Measurements from ENCODE around the gene NVL.
A peak's percentile ranks its signal among the peaks of the same experiment; 100 is the strongest.

The NVL gene

DNA sequence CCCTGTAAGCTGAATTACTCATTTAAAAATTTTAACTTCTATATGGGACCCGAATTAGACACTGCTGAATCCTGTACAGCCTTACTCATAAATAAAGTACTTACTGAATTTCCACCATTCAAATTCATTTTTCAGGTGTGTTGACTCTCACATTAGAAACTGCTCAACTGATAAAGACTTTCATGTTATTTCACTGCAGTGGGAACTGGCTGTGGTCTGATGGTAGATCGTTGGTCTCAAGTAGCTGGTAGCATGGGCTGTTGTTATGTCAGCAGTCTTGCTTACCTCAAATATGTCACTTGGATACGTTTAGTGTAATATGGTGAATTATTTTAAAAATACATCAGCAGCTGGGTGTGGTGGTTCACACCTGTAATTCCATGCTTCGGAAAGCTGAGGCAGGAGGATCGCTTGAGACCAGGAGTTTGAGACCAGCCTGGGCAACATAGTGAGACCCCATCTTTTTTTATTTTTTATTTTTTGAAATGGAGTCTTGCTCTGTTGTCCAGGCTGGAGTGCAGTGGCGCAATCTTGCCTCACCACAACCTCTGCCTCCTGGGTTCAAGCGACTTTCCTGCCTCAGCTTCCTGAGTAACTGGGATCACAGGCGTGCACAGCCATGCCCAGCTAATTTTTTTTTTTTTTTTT lies 136.5 kb downstream of the NVL start:
- Histone ChIP-seq H3K79me2 (ENCODE audit: insufficient read depth, low read length) (peaks cover 29% of the 10 kb centered on the region), H3K4me2 (ENCODE audit: low read depth, low read length, poor library complexity, severe bottlenecking) (no peak overlapping the region), H3K9me3 (ENCODE audit: insufficient read depth, low read depth, low read length) (no peaks in the 10 kb centered on the region; the same call in 1 of the 2 replicates), H3K4me3 (ENCODE audit: low read length, poor library complexity, severe bottlenecking) (no peak overlapping the region), H3K27me3 (ENCODE audit: insufficient read depth, low read length, poor library complexity, severe bottlenecking) (no peaks in the 10 kb centered on the region), H3K9ac (ENCODE audit: low read depth, low read length, poor library complexity, severe bottlenecking) (no peak overlapping the region), H3K9me2 (replicated peaks; ENCODE audit: low read depth, low read length) (no peaks in the 10 kb centered on the region), H2AFZ (ENCODE audit: low read length) (no peak overlapping the region), H3K36me3 (ENCODE audit: insufficient read depth, low read length) (peaks cover 23% of the 10 kb centered on the region; the same call in 1 of the 2 replicates), H3F3A (ENCODE audit: low read depth) (no peaks in the 10 kb centered on the region; the same call in 1 of the 2 replicates), H4K20me1 (ENCODE audit: insufficient read depth, low read length, poor library complexity, severe bottlenecking) (peaks cover 22% of the 10 kb centered on the region), H3K4me1 (ENCODE audit: insufficient read depth, low read length, poor library complexity, severe bottlenecking) (peaks cover 8% of the 10 kb centered on the region)
- TF ChIP-seq, protein P1, sequence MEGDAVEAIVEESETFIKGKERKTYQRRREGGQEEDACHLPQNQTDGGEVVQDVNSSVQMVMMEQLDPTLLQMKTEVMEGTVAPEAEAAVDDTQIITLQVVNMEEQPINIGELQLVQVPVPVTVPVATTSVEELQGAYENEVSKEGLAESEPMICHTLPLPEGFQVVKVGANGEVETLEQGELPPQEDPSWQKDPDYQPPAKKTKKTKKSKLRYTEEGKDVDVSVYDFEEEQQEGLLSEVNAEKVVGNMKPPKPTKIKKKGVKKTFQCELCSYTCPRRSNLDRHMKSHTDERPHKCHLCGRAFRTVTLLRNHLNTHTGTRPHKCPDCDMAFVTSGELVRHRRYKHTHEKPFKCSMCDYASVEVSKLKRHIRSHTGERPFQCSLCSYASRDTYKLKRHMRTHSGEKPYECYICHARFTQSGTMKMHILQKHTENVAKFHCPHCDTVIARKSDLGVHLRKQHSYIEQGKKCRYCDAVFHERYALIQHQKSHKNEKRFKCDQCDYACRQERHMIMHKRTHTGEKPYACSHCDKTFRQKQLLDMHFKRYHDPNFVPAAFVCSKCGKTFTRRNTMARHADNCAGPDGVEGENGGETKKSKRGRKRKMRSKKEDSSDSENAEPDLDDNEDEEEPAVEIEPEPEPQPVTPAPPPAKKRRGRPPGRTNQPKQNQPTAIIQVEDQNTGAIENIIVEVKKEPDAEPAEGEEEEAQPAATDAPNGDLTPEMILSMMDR (conservative IDR thresholded peaks at IDR 0.05; ENCODE audit: low read length), result no peak
- no peak for TF ChIP-seq EZH2phosphoT487 (IDR thresholded peaks at IDR 0.05; ENCODE audit: borderline replicate concordance)

DNA sequence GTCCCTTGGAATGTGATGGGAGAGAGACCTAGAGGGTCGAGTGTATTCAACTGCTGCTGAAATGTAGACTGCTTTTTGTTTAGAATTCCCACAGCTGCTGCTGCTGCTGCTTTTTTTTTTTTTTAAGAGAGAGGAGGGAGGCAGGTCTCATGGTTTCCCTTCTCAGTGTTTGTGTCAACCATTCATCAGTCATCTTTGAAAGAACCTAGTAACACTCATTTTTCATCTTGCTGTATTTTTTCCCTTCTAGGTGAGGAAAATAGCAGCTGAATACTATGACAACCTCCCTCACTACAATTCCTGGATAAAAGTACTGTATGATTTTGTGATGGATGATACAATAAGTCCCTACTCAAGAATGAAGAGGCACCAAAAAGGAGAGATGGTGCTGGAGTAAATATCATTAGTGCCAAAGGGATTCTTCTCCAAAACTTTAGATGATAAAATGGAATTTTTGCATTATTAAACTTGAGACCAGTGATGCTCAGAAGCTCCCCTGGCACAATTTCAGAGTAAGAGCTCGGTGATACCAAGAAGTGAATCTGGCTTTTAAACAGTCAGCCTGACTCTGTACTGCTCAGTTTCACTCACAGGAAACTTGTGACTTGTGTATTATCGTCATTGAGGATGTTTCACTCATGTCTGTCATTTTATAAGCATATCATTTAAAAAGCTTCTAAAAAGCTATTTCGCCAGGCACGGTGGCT lies 137.7 kb downstream of the NVL start:
- Histone ChIP-seq H3K9me3 (ENCODE audit: insufficient read depth, low read depth, low read length) (no peaks in the 10 kb centered on the region; the same call in 1 of the 2 replicates), H3K9ac (ENCODE audit: low read depth, low read length, poor library complexity, severe bottlenecking) (no peak overlapping the region), H3K4me1 (ENCODE audit: insufficient read depth, low read length, poor library complexity, severe bottlenecking) (peaks cover 10% of the 10 kb centered on the region), H2AFZ (ENCODE audit: low read length) (no peak overlapping the region), H3K27me3 (ENCODE audit: insufficient read depth, low read length, poor library complexity, severe bottlenecking) (no peaks in the 10 kb centered on the region), H3K36me3 (ENCODE audit: insufficient read depth, low read length) (peaks cover 23% of the 10 kb centered on the region; the same call in 1 of the 2 replicates), H3K9me2 (replicated peaks; ENCODE audit: low read depth, low read length) (no peaks in the 10 kb centered on the region), H4K20me1 (ENCODE audit: insufficient read depth, low read length, poor library complexity, severe bottlenecking) (peaks cover 33% of the 10 kb centered on the region), H3K4me3 (ENCODE audit: low read length, poor library complexity, severe bottlenecking) (no peak overlapping the region), H3F3A (ENCODE audit: low read depth) (no peaks in the 10 kb centered on the region; the same call in 1 of the 2 replicates), H3K79me2 (ENCODE audit: insufficient read depth, low read length) (peaks cover 41% of the 10 kb centered on the region), H3K4me2 (ENCODE audit: low read depth, low read length, poor library complexity, severe bottlenecking) (no peak overlapping the region)
- TF ChIP-seq, protein P1 (conservative IDR thresholded peaks at IDR 0.05; ENCODE audit: low read length), result no peak
- no peak for TF ChIP-seq EZH2phosphoT487 (IDR thresholded peaks at IDR 0.05; ENCODE audit: borderline replicate concordance)

DNA sequence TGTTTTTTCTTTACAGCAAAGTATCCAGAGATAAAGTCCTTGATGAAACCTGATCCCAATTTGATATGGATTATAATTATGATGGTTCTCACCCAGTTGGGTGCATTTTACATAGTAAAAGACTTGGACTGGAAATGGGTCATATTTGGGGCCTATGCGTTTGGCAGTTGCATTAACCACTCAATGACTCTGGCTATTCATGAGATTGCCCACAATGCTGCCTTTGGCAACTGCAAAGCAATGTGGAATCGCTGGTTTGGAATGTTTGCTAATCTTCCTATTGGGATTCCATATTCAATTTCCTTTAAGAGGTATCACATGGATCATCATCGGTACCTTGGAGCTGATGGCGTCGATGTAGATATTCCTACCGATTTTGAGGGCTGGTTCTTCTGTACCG lies 140.4 kb downstream of the NVL start:
- H3K4me2 ChIP-seq (ENCODE audit: low read depth, low read length, poor library complexity, severe bottlenecking), result peak overlapping the region; percentile 54
- peak overlapping the region; percentile 6 for H3K4me3 ChIP-seq (ENCODE audit: low read length, poor library complexity, severe bottlenecking)
- H4K20me1 ChIP-seq (ENCODE audit: insufficient read depth, low read length, poor library complexity, severe bottlenecking), result peaks cover 52% of the 10 kb centered on the region
- no peaks in the 10 kb centered on the region; the same call in 1 of the 2 replicates for H3F3A ChIP-seq (ENCODE audit: low read depth)
- no peaks in the 10 kb centered on the region for H3K9me2 ChIP-seq (replicated peaks; ENCODE audit: low read depth, low read length)
- H3K4me1 ChIP-seq (ENCODE audit: insufficient read depth, low read length, poor library complexity, severe bottlenecking), result peaks cover 27% of the 10 kb centered on the region
- no peaks in the 10 kb centered on the region; the same call in 1 of the 2 replicates for H3K9me3 ChIP-seq (ENCODE audit: insufficient read depth, low read depth, low read length)
- H3K36me3 ChIP-seq (ENCODE audit: insufficient read depth, low read length), result peaks cover 23% of the 10 kb centered on the region; the same call in 1 of the 2 replicates
- H3K9ac ChIP-seq (ENCODE audit: low read depth, low read length, poor library complexity, severe bottlenecking), result no peak overlapping the region
- peaks cover 68% of the 10 kb centered on the region for H3K79me2 ChIP-seq (ENCODE audit: insufficient read depth, low read length)
- no peak overlapping the region for H2AFZ ChIP-seq (ENCODE audit: low read length)
- TF ChIP-seq, protein P1 (conservative IDR thresholded peaks at IDR 0.05; ENCODE audit: low read length), result no peak
- no peak for TF ChIP-seq EZH2phosphoT487 (IDR thresholded peaks at IDR 0.05; ENCODE audit: borderline replicate concordance)
- no peaks in the 10 kb centered on the region for H3K27me3 ChIP-seq (ENCODE audit: insufficient read depth, low read length, poor library complexity, severe bottlenecking)

Data from Loucy (cell line).